Measurements from ENCODE around the gene KHK. TPM values are rescaled to one million over a fixed set of nuclear protein-coding genes. Genes with fewer than 3 reads are reported as not detected.
"Not testable (repeated sequence)": the region's sequence is repeated elsewhere in the genome, so short reads cannot be mapped to it uniquely, and the experiment has no call there.

KHK gene
- total and polyA plus RNA-seq, 5 donors: 1.7 to 5.5 (median 3.0) TPM

GRCh38 chr2:27118525-27119329, 32.2 kb downstream of the KHK start, which contains the start of gene CGREF1:
Gene CGREF1 (minus strand): TSS chr2:27119128. CDS start chr2:27104366, 14,762 bp downstream.
- WGBS: 4% methylated on average over 84 of the region's 84 CpGs
- no peak within 1 kb of the TSS for H3K27ac ChIP-seq (ENCODE audit: low read length)
- intact Hi-C loops (cut with DNase I): no loop called here
- no peaks in the 10 kb centered on the region for H3K27me3 ChIP-seq (ENCODE audit: control insufficient read depth, insufficient read depth)
- peak within 1 kb of the TSS; percentile 36 for H3K4me3 ChIP-seq (ENCODE audit: low read length)
- no peaks in the 10 kb centered on the region for H3K9me3 ChIP-seq (ENCODE audit: control insufficient read depth, low read length)
- DNase-seq: peak in 1 of 3 donors; percentile 63
- no peak for ATAC-seq
- peaks cover 3% of the 10 kb centered on the region for H3K4me1 ChIP-seq (ENCODE audit: control insufficient read depth, insufficient read depth, low read length)

- H3K4me1 ChIP-seq (ENCODE audit: control insufficient read depth, insufficient read depth, low read length); ATAC-seq; intact Hi-C loops (cut with DNase I); H3K9me3 ChIP-seq (ENCODE audit: control insufficient read depth, low read length); H3K4me3 ChIP-seq (ENCODE audit: low read length); H3K27ac ChIP-seq (ENCODE audit: low read length); H3K27me3 ChIP-seq (ENCODE audit: control insufficient read depth, insufficient read depth); DNase-seq: not testable (repeated sequence)
- 80% methylated on average over 8 of the region's 8 CpGs for whole genome bisulfite sequencing
Measured at GRCh38 chr2:27119330-27119670, 32.7 kb downstream of the KHK start.

GRCh38 chr2:27121906-27122305, 35.3 kb downstream of the KHK start:
- Histone ChIP-seq H3K4me3 (ENCODE audit: low read length) (no peak overlapping the region), H3K27ac (ENCODE audit: low read length) (no peak overlapping the region), H3K27me3 (ENCODE audit: control insufficient read depth, insufficient read depth) (no peaks in the 10 kb centered on the region), H3K4me1 (ENCODE audit: control insufficient read depth, insufficient read depth, low read length) (peaks cover 3% of the 10 kb centered on the region), H3K9me3 (ENCODE audit: control insufficient read depth, low read length) (no peaks in the 10 kb centered on the region)
- intact Hi-C loops (cut with DNase I): no loop called here
- ATAC-seq (no peak), DNase-seq (no peak)
- WGBS: 69% methylated on average over 2 of the region's 2 CpGs

GRCh38 chr2:27122791-27123190, 36.2 kb downstream of the KHK start:
- WGBS: 86% methylated on average over 7 of the region's 7 CpGs

GRCh38 chr2:27123302-27124150, 37.0 kb downstream of the KHK start, which contains the start of gene ABHD1:
Gene ABHD1 (plus strand): TSS chr2:27123815. CDS start chr2:27123949, 134 bp downstream.
- Histone ChIP-seq H3K27me3 (ENCODE audit: control insufficient read depth, insufficient read depth) (no peaks in the 10 kb centered on the region), H3K4me1 (ENCODE audit: control insufficient read depth, insufficient read depth, low read length) (peaks cover 3% of the 10 kb centered on the region), H3K4me3 (ENCODE audit: low read length) (peak within 1 kb of the TSS; percentile 57), H3K9me3 (ENCODE audit: control insufficient read depth, low read length) (no peaks in the 10 kb centered on the region), H3K27ac (ENCODE audit: low read length) (peak within 1 kb of the TSS; percentile 67)
- peak; percentile 87 to 91 for ATAC-seq
- intact Hi-C loops (cut with DNase I): no loop called here
- WGBS: 6% methylated on average over 47 of the region's 47 CpGs
- DNase-seq: peak; percentile 71 to 91 (median 90)

More at GRCh38 chr2:27122791-27123190, 36.2 kb downstream of the KHK start:
- no peaks in the 10 kb centered on the region for H3K27me3 ChIP-seq (ENCODE audit: control insufficient read depth, insufficient read depth)
- no peak for DNase-seq
- no peak for ATAC-seq
- H3K4me3 ChIP-seq (ENCODE audit: low read length): no peak overlapping the region
- intact Hi-C loops (cut with DNase I): no loop called here
- peaks cover 3% of the 10 kb centered on the region for H3K4me1 ChIP-seq (ENCODE audit: control insufficient read depth, insufficient read depth, low read length)
- no peak overlapping the region for H3K27ac ChIP-seq (ENCODE audit: low read length)
- no peaks in the 10 kb centered on the region for H3K9me3 ChIP-seq (ENCODE audit: control insufficient read depth, low read length)

GRCh38 chr2:27125104-27125503, 38.5 kb downstream of the KHK start:
- DNase-seq: no peak
- H3K27ac ChIP-seq (ENCODE audit: low read length): no peak overlapping the region
- intact Hi-C loops (cut with DNase I): no loop called here
- ATAC-seq: no peak
- no peaks in the 10 kb centered on the region for H3K9me3 ChIP-seq (ENCODE audit: control insufficient read depth, low read length)
- H3K4me1 ChIP-seq (ENCODE audit: control insufficient read depth, insufficient read depth, low read length): no peaks in the 10 kb centered on the region
- H3K4me3 ChIP-seq (ENCODE audit: low read length): no peak overlapping the region
- no peaks in the 10 kb centered on the region for H3K27me3 ChIP-seq (ENCODE audit: control insufficient read depth, insufficient read depth)
- WGBS: 89% methylated on average over 3 of the region's 3 CpGs

- intact Hi-C loops (cut with DNase I): no loop called here
- Histone ChIP-seq H3K27ac (ENCODE audit: low read length) (no peak overlapping the region), H3K4me3 (ENCODE audit: low read length) (no peak overlapping the region), H3K9me3 (ENCODE audit: control insufficient read depth, low read length) (no peaks in the 10 kb centered on the region), H3K4me1 (ENCODE audit: control insufficient read depth, insufficient read depth, low read length) (no peaks in the 10 kb centered on the region), H3K27me3 (ENCODE audit: control insufficient read depth, insufficient read depth) (no peaks in the 10 kb centered on the region)
- DNase-seq (no peak), ATAC-seq (peak in 1 of 2 donors; percentile 8)
- WGBS: 34% methylated on average over 5 of the region's 5 CpGs
Measured at GRCh38 chr2:27126252-27126710, 39.7 kb downstream of the KHK start.

GRCh38 chr2:27127883-27128667, 41.5 kb downstream of the KHK start:
- H3K4me1 ChIP-seq (ENCODE audit: control insufficient read depth, insufficient read depth, low read length): peaks cover 3% of the 10 kb centered on the region
- DNase-seq: no peak
- 89% methylated on average over 9 of the region's 9 CpGs for WGBS
- intact Hi-C loops (cut with DNase I): no loop called here
- H3K4me3 ChIP-seq (ENCODE audit: low read length): no peak overlapping the region
- no peak overlapping the region for H3K27ac ChIP-seq (ENCODE audit: low read length)
- ATAC-seq: no peak
- H3K27me3 ChIP-seq (ENCODE audit: control insufficient read depth, insufficient read depth): no peaks in the 10 kb centered on the region
- H3K9me3 ChIP-seq (ENCODE audit: control insufficient read depth, low read length): no peaks in the 10 kb centered on the region

- Histone ChIP-seq H3K9me3 (ENCODE audit: control insufficient read depth, low read length) (no peaks in the 10 kb centered on the region), H3K27me3 (ENCODE audit: control insufficient read depth, insufficient read depth) (no peaks in the 10 kb centered on the region), H3K27ac (ENCODE audit: low read length) (no peak overlapping the region), H3K4me1 (ENCODE audit: control insufficient read depth, insufficient read depth, low read length) (peaks cover 8% of the 10 kb centered on the region), H3K4me3 (ENCODE audit: low read length) (no peak overlapping the region)
- DNase-seq: no peak
- 72% methylated on average over 11 of the region's 11 CpGs for whole genome bisulfite sequencing
- no peak for ATAC-seq
- intact Hi-C loops (cut with DNase I): no loop called here
Measured at GRCh38 chr2:27128668-27129571, 42.3 kb downstream of the KHK start.

- DNase-seq: no peak
- no peak for ATAC-seq
- intact Hi-C loops (cut with DNase I): no loop called here
- H3K9me3 ChIP-seq (ENCODE audit: control insufficient read depth, low read length): no peaks in the 10 kb centered on the region
- H3K4me1 ChIP-seq (ENCODE audit: control insufficient read depth, insufficient read depth, low read length): peaks cover 8% of the 10 kb centered on the region
- WGBS: 87% methylated on average over 10 of the region's 10 CpGs
- no peak overlapping the region for H3K27ac ChIP-seq (ENCODE audit: low read length)
- H3K27me3 ChIP-seq (ENCODE audit: control insufficient read depth, insufficient read depth): no peaks in the 10 kb centered on the region
- no peak overlapping the region for H3K4me3 ChIP-seq (ENCODE audit: low read length)
Measured at GRCh38 chr2:27130396-27130795, 43.8 kb downstream of the KHK start.
